Fibroblast of mammary gland (primary cell): ENCODE results near the gene JMY.

Source experiments
- DNase-seq: peaks from one replicate; pipeline ENCODE4 v3.0.0-alpha.2; 2010; ENCODE audit warnings: low read depth
- H3K4me3 ChIP-seq: 2 replicates; pipeline ENCODE4 v1.5.1; 2011; ENCODE audit warnings: low read depth, mild to moderate bottlenecking, low read length, moderate library complexity; ENCODE audit not compliant: control insufficient read depth
- CTCF ChIP-seq: conservative IDR thresholded peaks from 2 replicates; pipeline ENCODE4 v1.5.1; 2011; ENCODE audit warnings: low read depth, low read length, inconsistent platforms; ENCODE audit not compliant: control insufficient read depth, insufficient read depth

JMY gene

GRCh38 chr5:79263290-79263689 is 27.4 kb downstream of the JMY start:
- H3K4me3 ChIP-seq, result no peak overlapping the region
- TF ChIP-seq CTCF, result no peak
- DNase-seq, result no peak

- TF ChIP-seq CTCF, result no peak
- no peak for DNase-seq
- H3K4me3 ChIP-seq, result no peak overlapping the region
These were observed 31.2 kb downstream of the JMY start for GRCh38 chr5:79267180-79267579.

- no peak for DNase-seq
- no peak overlapping the region for H3K4me3 ChIP-seq
- no peak for TF ChIP-seq CTCF
These were observed 33.8 kb downstream of the JMY start for GRCh38 chr5:79269733-79270166.

- TF ChIP-seq CTCF, result no peak
- H3K4me3 ChIP-seq, result no peak overlapping the region
- no peak for DNase-seq
These were observed 37.4 kb downstream of the JMY start for GRCh38 chr5:79273341-79273740.

GRCh38 chr5:79284846-79285245 is 48.9 kb downstream of the JMY start:
- H3K4me3 ChIP-seq, result no peak overlapping the region
- no peak for TF ChIP-seq CTCF
- peak; percentile 29 for DNase-seq

- no peak overlapping the region for H3K4me3 ChIP-seq
- no peak for TF ChIP-seq CTCF
- DNase-seq, result no peak
These were observed 49.4 kb downstream of the JMY start for GRCh38 chr5:79285285-79285684.

- no peak for TF ChIP-seq CTCF
- H3K4me3 ChIP-seq, result no peak overlapping the region
- DNase-seq, result no peak
These were observed 49.9 kb downstream of the JMY start for GRCh38 chr5:79285833-79286232.
